GM12873 (cell line): ENCODE results near the gene KIF2A.

ENCODE experiments used
- TF ChIP-seq, protein P1 (sequence below): IDR thresholded peaks from 2 replicates; pipeline ENCODE4 v1.5.1; 2012; ENCODE audit warnings: low read depth, mild to moderate bottlenecking, moderate library complexity, low read length, control low read depth; ENCODE audit not compliant: insufficient read depth; ENCODE audit errors: missing control alignments

KIF2A gene

DNA sequence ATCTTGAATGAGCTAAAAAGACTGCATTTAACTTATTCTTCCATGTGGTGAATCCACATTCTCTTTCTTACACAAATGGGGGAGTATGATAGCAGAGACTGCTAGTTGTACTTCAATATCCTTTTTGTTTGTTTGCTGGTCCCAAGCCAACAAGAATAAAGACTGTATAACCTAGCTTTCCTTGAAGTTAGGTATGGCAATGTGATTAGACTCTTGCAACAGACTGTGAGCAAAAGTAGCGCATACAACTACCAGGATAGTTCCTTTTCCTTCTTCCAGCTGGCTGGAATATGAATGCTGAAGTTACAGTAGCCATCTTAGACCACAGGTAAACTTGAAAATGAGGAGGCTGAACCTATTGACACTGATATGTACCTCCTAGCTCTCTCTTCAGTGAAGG is 17.9 kb upstream of the KIF2A start:
- TF ChIP-seq, protein P1, sequence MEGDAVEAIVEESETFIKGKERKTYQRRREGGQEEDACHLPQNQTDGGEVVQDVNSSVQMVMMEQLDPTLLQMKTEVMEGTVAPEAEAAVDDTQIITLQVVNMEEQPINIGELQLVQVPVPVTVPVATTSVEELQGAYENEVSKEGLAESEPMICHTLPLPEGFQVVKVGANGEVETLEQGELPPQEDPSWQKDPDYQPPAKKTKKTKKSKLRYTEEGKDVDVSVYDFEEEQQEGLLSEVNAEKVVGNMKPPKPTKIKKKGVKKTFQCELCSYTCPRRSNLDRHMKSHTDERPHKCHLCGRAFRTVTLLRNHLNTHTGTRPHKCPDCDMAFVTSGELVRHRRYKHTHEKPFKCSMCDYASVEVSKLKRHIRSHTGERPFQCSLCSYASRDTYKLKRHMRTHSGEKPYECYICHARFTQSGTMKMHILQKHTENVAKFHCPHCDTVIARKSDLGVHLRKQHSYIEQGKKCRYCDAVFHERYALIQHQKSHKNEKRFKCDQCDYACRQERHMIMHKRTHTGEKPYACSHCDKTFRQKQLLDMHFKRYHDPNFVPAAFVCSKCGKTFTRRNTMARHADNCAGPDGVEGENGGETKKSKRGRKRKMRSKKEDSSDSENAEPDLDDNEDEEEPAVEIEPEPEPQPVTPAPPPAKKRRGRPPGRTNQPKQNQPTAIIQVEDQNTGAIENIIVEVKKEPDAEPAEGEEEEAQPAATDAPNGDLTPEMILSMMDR, result no peak

DNA sequence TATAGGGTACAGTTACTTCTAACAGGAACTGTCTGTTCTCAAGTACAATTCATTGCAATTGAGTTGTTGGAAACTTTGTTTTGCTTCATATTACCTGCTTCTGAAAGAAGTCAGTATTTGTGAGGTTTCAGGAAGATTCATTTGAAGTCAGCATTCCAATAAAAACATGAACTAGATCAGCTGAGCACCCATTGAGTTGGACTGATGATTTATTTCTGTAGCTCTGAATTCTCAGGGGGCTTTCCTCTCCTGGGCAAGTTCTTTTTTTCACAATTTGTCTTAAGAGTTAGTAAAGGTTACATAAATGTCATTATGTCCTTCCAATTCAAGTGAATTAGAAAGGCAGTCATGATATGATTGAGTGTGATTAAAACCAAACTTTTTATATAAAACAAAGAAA is 16.2 kb upstream of the KIF2A start:
- TF ChIP-seq, protein P1, result no peak

DNA sequence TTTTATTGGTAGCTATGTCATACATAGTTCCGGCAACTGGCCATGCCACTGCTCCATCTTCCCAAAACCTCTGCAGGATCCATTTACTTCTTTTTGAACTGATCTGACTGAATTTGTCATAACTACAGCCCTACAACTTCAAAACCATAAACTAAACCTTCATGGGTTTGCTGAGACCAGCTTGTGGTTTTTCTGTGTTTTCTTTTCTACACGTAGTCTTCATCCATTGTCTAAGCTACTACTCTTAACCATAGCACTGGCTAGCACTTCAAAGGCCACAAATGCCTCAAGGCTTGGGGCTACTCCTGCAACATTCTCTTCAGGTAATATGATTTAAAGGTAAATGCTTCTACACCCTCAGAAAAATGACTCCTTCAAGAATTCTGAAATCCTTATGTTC is 9.0 kb upstream of the KIF2A start:
- TF ChIP-seq, protein P1, result no peak

DNA sequence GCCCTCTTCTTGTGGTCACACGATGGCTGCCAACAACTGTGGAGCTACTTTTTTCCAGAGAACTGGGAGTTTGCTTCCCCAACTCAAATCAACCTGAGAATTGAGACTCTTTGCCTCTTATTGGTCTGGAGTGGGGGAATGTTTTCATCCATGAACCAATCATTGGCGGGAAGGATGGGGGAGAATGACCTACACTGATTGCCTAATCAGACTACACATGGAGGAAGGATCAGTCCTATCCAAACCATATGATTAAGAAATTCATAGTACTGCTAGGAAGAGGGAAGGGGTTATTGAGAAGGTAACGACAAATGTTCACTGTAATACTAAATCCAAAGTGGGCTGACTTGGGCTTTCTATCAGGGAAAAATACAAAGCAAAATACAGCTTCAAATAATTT is 7.9 kb upstream of the KIF2A start:
- TF ChIP-seq, protein P1, result no peak

DNA sequence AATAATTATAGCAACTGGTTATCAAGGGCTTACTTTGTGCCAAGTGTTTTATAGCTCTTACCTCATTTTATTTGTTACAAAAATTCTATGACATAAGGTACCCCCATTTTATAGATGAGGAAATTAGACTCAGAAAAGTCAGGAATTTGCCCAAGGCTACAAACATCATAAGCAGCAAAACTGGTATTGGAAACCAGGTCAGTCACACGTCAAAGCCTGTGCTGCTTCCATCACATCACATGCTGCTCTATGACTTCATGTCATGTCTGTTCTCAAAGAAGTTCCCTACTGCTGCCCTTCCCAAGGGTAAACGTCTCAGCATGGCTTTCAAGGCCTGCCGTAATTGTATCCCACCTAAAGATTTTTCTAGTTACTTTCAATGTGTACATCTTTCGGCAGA is 6.9 kb upstream of the KIF2A start:
- TF ChIP-seq, protein P1, result no peak

DNA sequence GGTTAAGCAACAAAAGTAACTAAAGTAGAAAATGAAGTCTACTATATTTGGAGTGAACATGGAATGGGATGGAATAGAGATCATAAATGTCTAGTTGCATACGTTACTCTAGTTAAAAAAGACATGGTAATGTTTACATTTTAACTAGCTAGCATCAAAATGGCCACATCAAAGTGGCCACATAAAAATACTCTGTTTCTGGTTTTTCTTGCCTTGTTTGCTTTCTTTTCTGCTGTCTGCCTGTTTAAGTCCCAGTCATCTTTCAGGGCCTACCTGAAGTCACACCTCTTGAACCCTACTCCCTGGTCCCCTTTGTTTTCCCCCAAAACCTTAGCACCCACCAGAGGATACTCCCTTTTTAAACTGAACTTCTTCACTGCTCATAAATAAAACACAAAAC is 6.4 kb upstream of the KIF2A start:
- TF ChIP-seq, protein P1, result no peak

DNA sequence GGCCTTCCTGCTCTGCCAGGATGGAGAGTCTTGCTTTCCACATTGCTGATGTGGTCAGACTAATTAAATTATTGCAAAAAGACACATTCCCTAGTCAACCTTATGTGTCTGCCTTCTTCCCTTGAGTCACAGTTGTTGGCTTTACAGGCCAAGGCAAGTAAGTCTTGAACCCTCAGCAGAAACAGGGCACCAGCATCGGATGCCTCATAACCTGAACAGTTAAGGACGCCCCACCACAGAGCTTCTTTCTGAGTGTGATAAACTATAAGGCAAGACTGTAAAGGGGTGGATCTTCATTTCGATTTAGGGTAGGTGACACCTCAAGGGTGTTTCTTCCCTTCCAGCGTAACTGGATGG is 670 bp upstream of the KIF2A start:
- TF ChIP-seq, protein P1, result no peak
